SKM-1 (cell line): Measurements from ENCODE around the gene CECR2.
"Not testable (repeated sequence)": the region's sequence is repeated elsewhere in the genome, so short reads cannot be mapped to it uniquely, and the experiment has no call there.

Source experiments
- DNase-seq: peaks from one replicate; lab custom pipeline; 2025; ENCODE audit not compliant: unreplicated experiment; lab: John Stamatoyannopoulos, UW

CECR2 gene

GRCh38 chr22:17493419-17493981 lies 124.2 kb downstream of the CECR2 start:
- DNase-seq, result no peak

GRCh38 chr22:17496841-17497240 lies 127.6 kb downstream of the CECR2 start:
- no peak for DNase-seq

- peak; percentile 59 for DNase-seq
These were observed 132.5 kb downstream of the CECR2 start for GRCh38 chr22:17501679-17502285.

GRCh38 chr22:17508110-17508509 lies 138.8 kb downstream of the CECR2 start:
- DNase-seq, result no peak

DNA sequence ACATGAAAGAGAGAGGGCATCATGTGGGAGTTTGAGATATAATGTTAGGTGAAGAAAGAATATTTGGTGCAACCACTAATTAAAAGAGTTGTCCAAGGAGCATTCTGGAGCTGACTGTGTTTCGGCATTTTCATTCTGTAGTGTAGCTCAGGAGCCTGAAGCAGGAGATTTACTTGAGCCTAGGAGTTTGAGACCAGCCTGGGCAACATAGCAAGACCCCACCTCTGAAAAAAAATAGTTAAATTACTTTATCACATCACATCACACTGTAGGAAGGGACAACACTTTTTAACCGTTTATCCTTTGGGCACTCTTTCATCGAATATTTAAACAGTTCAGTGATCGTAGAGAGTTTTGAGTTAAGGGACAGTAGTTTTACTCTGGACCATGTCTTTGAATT lies 143.7 kb downstream of the CECR2 start:
- no peak for DNase-seq

DNA sequence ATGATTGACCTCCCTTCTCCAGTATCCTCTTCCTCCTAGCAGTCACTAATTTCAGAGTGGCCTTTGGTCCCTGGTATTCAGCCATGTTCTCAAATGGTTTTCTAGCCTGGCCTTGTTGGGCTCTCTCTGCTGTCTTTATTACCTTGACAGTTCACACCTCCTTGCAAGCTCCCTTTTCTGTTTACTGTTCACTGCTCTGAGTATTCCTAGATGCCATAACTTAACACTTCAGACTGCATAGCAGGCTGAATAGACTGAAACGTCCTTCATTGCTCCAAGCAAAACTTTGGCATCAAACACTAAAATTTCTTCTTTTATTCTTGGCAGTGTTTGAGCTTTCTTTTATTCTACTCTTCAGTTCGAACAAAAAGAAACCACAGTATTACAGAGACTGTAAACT lies 144.4 kb downstream of the CECR2 start:
- DNase-seq, result no peak

GRCh38 chr22:17514084-17514483 lies 144.8 kb downstream of the CECR2 start:
- no peak for DNase-seq

- DNase-seq, result no peak
These were observed 149.1 kb downstream of the CECR2 start for GRCh38 chr22:17518406-17518805.

DNA sequence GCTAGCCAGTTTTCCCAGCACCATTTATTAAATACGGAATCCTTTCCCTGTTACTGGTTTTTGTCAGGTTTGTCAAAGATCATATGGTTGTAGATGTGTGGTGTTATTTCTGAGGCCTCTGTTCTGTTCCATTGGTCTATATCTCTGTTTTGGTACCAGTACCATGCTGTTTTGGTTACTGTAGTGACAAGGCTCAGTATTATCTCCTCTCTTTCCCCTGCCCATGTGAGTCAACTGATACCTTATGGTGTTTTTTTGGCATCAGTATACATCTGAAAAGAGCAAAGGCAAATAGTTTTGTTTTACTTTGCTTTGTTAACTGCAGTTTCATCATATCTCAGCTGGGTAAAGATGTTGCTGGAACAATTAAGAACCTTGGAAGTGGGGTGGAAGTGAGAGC lies 152.7 kb downstream of the CECR2 start:
- not testable (repeated sequence) for DNase-seq

GRCh38 chr22:17523925-17524324 lies 154.7 kb downstream of the CECR2 start:
- DNase-seq, result no peak

DNA sequence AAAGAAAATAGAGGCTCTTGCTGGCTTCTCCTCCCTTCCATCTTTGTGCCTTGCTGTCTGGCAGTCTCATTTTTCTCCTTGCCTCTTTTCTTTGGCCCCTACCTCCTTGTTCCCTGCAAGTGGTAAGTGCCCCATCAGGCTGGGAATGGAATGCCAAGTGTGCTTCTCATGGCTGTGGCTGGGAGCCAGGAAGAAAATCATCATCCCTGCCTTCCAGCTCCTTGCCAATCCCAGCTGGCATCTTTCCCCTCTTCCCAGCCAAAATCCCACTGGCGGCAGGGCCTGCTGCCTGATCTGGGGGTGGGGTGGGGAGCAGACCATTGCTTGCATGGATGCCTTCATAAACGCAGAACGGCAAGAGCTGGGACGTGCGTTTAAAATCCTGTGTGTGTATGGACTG lies 167.0 kb downstream of the CECR2 start:
- no peak for DNase-seq

- DNase-seq, result no peak
These were observed 167.9 kb downstream of the CECR2 start for GRCh38 chr22:17537155-17537554.

GRCh38 chr22:17540481-17540880 lies 171.2 kb downstream of the CECR2 start:
- DNase-seq, result no peak

DNA sequence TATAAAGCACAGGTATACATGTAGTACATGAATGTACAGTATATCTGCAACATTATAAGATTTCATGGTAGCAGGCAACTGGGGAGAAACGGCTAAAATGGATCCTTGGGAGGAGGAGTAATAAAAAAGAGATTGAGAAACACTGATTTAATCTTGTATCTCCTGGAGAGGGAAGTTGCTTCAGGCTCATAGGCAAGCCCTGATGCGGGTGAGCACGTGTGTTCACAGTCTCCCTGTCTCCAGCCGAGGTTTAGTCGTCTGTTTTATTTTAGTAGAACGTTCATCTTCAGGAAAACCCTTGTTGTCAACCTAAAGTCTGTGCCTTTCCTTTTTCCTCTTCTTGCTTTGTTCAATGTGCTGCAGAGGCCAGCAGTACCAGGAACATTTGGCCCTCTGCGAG lies 172.2 kb downstream of the CECR2 start:
- DNase-seq, result no peak

DNA sequence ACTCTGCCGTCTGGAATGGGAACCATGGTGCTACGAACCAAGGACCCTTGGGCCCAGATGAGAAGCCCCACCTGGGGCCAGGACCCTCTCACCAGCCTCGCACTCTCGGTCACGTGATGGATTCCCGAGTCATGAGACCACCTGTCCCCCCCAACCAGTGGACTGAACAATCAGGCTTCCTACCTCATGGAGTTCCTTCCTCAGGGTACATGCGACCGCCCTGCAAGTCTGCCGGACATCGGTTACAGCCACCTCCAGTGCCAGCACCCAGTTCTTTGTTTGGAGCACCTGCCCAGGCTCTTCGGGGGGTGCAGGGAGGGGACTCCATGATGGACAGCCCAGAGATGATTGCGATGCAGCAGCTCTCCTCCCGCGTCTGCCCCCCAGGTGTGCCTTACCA lies 173.2 kb downstream of the CECR2 start:
- no peak for DNase-seq

GRCh38 chr22:17548010-17548755 lies 178.9 kb downstream of the CECR2 start:
- DNase-seq, result no peak

DNA sequence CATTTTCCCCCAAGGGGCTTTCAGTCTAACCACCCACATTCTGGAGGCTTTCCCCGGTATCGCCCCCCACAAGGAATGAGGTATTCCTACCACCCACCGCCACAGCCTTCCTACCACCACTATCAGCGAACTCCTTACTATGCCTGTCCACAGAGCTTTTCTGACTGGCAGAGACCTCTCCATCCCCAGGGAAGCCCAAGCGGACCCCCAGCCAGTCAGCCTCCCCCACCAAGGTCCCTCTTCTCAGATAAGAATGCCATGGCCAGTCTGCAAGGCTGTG lies 179.4 kb downstream of the CECR2 start:
- no peak for DNase-seq

- DNase-seq, result no peak
These were observed 179.9 kb downstream of the CECR2 start for GRCh38 chr22:17549183-17549582.

GRCh38 chr22:17549655-17550054 lies 180.4 kb downstream of the CECR2 start:
- DNase-seq, result no peak

DNA sequence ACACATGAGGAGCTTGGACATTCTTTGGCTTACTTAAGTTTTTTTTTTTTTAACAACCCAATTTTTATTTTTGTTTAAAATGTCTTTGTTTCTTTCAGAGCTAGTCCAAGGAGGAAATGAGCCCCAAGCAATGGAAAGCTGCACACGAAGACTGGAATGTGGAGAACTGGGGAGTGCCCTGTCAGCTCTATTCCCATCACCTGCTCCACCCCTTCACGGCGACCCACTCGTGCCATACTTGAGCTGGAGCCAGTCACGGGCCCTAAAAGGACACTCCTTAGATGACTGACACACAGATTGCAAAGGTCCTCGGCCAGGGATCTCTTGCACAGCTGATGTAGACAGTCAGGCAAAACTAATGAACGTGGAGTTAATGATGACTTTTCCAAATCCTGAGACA lies 183.5 kb downstream of the CECR2 start:
- no peak for DNase-seq

GRCh38 chr22:17554814-17555213 lies 185.6 kb downstream of the CECR2 start:
- DNase-seq, result no peak

DNA sequence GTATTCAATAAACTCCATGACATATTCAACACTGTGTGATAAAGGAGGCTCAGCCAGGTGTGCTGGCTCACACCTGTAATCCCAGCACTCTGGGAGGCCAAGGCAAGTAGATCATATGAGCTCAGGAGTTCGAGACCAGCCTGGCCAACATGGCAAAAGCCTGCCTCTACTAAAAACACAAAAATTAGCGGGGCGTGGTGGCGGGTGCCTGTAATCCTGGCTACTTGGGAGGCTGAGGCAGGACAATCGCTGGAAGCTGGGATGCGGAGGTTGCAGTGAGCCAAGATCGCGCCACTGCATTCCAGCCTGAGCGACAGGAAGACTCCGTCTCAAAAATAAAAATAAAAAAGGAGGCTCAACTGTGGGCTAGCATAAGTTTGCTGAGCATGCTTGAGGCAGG lies 189.9 kb downstream of the CECR2 start:
- no peak for DNase-seq
